Keratinocyte (primary cell): ENCODE measurements around the gene SLC6A17. TPM values are rescaled to one million over a fixed set of nuclear protein-coding genes. Genes with fewer than 3 reads are reported as not detected.

ENCODE experiments used
- DNase-seq: peaks from one replicate; pipeline ENCODE4 v3.0.0-alpha.2; 2011; ENCODE audit warnings: low read depth, missing footprints, low spot score
- FAIRE-seq: peaks from 2 replicates; lab custom pipeline; 2011; peaks lifted over from hg19 to GRCh38; lab: Jason Lieb, UNC
- H2AFZ ChIP-seq: 2 replicates; pipeline ENCODE4 v1.6.0; 2012; ENCODE audit warnings: low read length, control low read depth, inconsistent platforms; ENCODE audit not compliant: control insufficient read depth
- H3K27ac ChIP-seq: 2 replicates; pipeline ENCODE4 v1.5.1; 2011; ENCODE audit warnings: low read length; ENCODE audit not compliant: control insufficient read depth, insufficient read depth
- H3K27me3 ChIP-seq: 3 replicates; pipeline ENCODE4 v1.6.0; 2011; ENCODE audit warnings: low read length; ENCODE audit not compliant: control insufficient read depth, insufficient read depth; ENCODE audit errors: extremely low read depth
- H3K36me3 ChIP-seq, 2 experiments: 2 replicates in 1 of 2; 3 replicates in 1 of 2; pipeline ENCODE4 v1.5.1; 2011; ENCODE audit warnings: low read length in 2 of 2, mild to moderate bottlenecking in 1 of 2; ENCODE audit not compliant: control insufficient read depth in 2 of 2, insufficient read depth in 2 of 2; ENCODE audit errors: extremely low read depth in 1 of 2
- H3K4me1 ChIP-seq: 3 replicates; pipeline ENCODE4 v1.5.1; 2011; ENCODE audit warnings: low read length; ENCODE audit not compliant: control insufficient read depth, insufficient read depth; ENCODE audit errors: extremely low read depth
- H3K4me2 ChIP-seq: 3 replicates; pipeline ENCODE4 v1.6.0; 2011; ENCODE audit warnings: low read depth, low read length; ENCODE audit not compliant: control insufficient read depth, insufficient read depth; ENCODE audit errors: extremely low read depth
- H3K4me3 ChIP-seq, 3 experiments: fragments of 200-600 bp in 1 of 3; sonication (generic) in 1 of 3; 2 replicates in 2 of 3; 3 replicates in 1 of 3; pipeline ENCODE4 v1.5.1; 2011 to 2016; ENCODE audit warnings: low read length in 3 of 3, mild to moderate bottlenecking in 3 of 3, control low read depth in 2 of 3, inconsistent platforms in 1 of 3, low read depth in 1 of 3, mixed read lengths in 1 of 3, mixed run types in 1 of 3, moderate library complexity in 1 of 3; ENCODE audit not compliant: control insufficient read depth in 2 of 3, insufficient read depth in 2 of 3; ENCODE audit errors: extremely low read depth in 1 of 3
- H3K79me2 ChIP-seq: 2 replicates; pipeline ENCODE4 v1.6.0; 2012; ENCODE audit warnings: low read length; ENCODE audit not compliant: control insufficient read depth, insufficient read depth
- H3K9ac ChIP-seq: 3 replicates; pipeline ENCODE4 v1.6.0; 2011; ENCODE audit warnings: low read length; ENCODE audit not compliant: control insufficient read depth, insufficient read depth; ENCODE audit errors: extremely low read depth
- H3K9me1 ChIP-seq: 3 replicates; pipeline ENCODE4 v1.6.0; 2011; ENCODE audit warnings: low read length; ENCODE audit not compliant: control insufficient read depth, insufficient read depth; ENCODE audit errors: extremely low read depth
- H3K9me3 ChIP-seq: 2 replicates; pipeline ENCODE4 v1.5.1; 2012; ENCODE audit warnings: low read depth, low read length; ENCODE audit not compliant: control insufficient read depth
- H4K20me1 ChIP-seq: 3 replicates; pipeline ENCODE4 v1.6.0; 2011; ENCODE audit warnings: low read length; ENCODE audit not compliant: control insufficient read depth, insufficient read depth; ENCODE audit errors: extremely low read depth
- EZH2 ChIP-seq: IDR thresholded peaks from one replicate; pipeline ENCODE4 v1.6.1; 2012; ENCODE audit warnings: inconsistent platforms, mild to moderate bottlenecking, low read length, moderate library complexity
- dilution Hi-C: fragments of 300-500 bp; cut with MboI; formaldehyde crosslinking; loops from one replicate; pipeline ENCODE4 v1.7.0; 2020; ENCODE audit warnings: low sequenced_read_pairs; ENCODE audit not compliant: extremely low pct_ligation_motif_present
- polyA plus RNA-seq, 5 experiments: library from polyadenylated mRNA; depleted of rRNA in 3 of 5; stranded (reverse) in 3 of 5; stranded (forward) in 1 of 5; unstranded in 1 of 5; fragments of >200 nt; gene quantifications; 1 replicate in 1 of 5; 2 replicates in 3 of 5; 3 replicates in 1 of 5; pipeline versions ENCODE4 v1.2.1 to v1.2.3, GENCODE V29; 2011 to 2012; ENCODE audit warnings: missing spikeins in 2 of 5, low read depth in 1 of 5, low replicate concordance in 1 of 5
- TF ChIP-seq, protein P1 (sequence below), 3 experiments: IDR thresholded peaks in 1 of 3; conservative IDR thresholded peaks in 1 of 3; optimal IDR thresholded peaks in 1 of 3; 2 replicates in 2 of 3; 3 replicates in 1 of 3; pipeline versions ENCODE3 to v1.5.1; 2011; ENCODE audit warnings: low read length in 3 of 3, mild to moderate bottlenecking in 3 of 3, moderate library complexity in 2 of 3, control low read depth in 1 of 3, inconsistent platforms in 1 of 3; ENCODE audit not compliant: insufficient read depth in 2 of 3; ENCODE audit errors: extremely low read depth in 1 of 3

Gene SLC6A17
- polyA plus RNA-seq, 1 donor (not counting 4 experiments of a cell fraction or from before 2014, with no cell fraction given) = 0.25 TPM

DNA sequence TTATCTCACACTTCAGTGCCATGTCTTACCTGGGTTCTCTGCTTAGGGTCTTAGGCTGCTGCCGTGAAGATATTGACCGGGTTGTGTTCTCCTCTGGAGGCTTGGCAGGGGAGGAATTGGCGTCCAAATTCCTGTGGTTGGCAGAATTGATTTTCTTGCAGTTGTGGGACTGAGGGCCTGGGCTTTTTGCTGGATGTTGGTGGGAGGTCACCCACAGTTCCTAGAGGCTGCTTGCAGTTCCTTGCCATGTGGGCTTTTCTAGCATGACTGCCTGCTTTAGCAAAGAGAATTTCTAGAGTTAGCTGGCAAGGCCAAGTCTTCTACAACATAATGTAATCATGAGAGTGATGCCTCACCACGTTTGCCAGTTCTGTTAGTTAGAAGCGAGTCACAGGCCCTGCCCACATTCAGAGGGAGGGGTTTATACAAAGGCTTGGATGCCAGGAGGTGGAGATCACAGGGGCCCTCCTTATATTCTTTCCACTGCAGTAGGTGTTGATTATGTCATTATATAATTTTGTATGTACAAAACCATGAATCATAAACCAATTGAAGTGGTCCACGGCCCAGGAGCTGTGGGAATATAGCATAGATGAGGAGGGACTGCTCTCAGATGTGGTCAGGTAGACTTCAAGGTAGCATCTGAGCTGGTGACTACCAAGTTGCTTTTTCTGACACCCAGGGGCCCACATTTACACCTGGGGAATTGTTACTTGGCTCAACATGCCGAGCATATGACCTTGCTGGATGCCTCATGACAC, 31.5 kb upstream of the SLC6A17 start:
- Histone ChIP-seq H3K9me3 (no peaks in the 10 kb centered on the region), H3K4me1 (no peaks in the 10 kb centered on the region), H3K9ac (no peak overlapping the region), H3K27me3 (peaks cover 11% of the 10 kb centered on the region), H3K9me1 (no peaks in the 10 kb centered on the region), H3K79me2 (no peaks in the 10 kb centered on the region), H4K20me1 (no peaks in the 10 kb centered on the region), H3K4me2 (no peak overlapping the region), H3K4me3 (no peak overlapping the region), H3K27ac (no peak overlapping the region), H2AFZ (no peak overlapping the region), H3K36me3 (no peaks in the 10 kb centered on the region)
- dilution Hi-C loops = no loop called here
- FAIRE-seq (no peak), DNase-seq (no peak)
- TF ChIP-seq, protein P1, sequence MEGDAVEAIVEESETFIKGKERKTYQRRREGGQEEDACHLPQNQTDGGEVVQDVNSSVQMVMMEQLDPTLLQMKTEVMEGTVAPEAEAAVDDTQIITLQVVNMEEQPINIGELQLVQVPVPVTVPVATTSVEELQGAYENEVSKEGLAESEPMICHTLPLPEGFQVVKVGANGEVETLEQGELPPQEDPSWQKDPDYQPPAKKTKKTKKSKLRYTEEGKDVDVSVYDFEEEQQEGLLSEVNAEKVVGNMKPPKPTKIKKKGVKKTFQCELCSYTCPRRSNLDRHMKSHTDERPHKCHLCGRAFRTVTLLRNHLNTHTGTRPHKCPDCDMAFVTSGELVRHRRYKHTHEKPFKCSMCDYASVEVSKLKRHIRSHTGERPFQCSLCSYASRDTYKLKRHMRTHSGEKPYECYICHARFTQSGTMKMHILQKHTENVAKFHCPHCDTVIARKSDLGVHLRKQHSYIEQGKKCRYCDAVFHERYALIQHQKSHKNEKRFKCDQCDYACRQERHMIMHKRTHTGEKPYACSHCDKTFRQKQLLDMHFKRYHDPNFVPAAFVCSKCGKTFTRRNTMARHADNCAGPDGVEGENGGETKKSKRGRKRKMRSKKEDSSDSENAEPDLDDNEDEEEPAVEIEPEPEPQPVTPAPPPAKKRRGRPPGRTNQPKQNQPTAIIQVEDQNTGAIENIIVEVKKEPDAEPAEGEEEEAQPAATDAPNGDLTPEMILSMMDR (optimal IDR thresholded peaks at IDR 0.05 in 1 of 3, IDR thresholded peaks at IDR 0.05 in 1 of 3, conservative IDR thresholded peaks at IDR 0.05 in 1 of 3; ENCODE audit: extremely low read depth in 1 of 3, insufficient read depth in 2 of 3, low read length in 3 of 3) = no peak
- no peak for TF ChIP-seq EZH2

DNA sequence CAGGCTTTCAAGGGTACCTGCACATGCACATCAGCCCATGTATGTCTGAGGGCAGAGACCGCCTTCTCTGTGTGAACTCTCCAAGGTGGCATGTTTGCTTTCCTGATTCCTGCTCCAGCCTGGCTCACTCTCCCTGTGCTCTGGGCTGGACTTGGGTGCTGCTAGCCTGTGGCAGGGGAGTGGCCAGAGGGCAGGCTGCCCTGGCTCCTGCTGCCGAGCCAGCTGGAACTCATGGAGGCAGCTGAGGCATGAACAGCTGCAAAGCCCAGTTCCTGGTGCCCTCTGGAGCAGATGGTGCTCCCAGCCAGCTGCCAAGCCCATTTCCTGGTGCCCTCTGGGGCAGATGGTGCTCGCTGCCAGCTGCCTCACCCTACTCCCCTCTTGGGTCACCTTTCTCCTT, 30.5 kb upstream of the SLC6A17 start:
- H3K4me1 ChIP-seq = no peaks in the 10 kb centered on the region
- FAIRE-seq = no peak

More for the DNA sequence above, 30.5 kb upstream of the SLC6A17 start:
- TF ChIP-seq, protein P1 (optimal IDR thresholded peaks at IDR 0.05 in 1 of 3, IDR thresholded peaks at IDR 0.05 in 1 of 3, conservative IDR thresholded peaks at IDR 0.05 in 1 of 3; ENCODE audit: extremely low read depth in 1 of 3, insufficient read depth in 2 of 3, low read length in 3 of 3) = no peak
- TF ChIP-seq EZH2 = no peak
- H3K36me3 ChIP-seq = no peaks in the 10 kb centered on the region
- no peaks in the 10 kb centered on the region for H3K79me2 ChIP-seq
- no peak overlapping the region for H2AFZ ChIP-seq
- no peak overlapping the region for H3K27ac ChIP-seq
- H3K9ac ChIP-seq = no peak overlapping the region
- H3K9me1 ChIP-seq = no peaks in the 10 kb centered on the region
- DNase-seq = no peak
- no peak overlapping the region for H3K4me2 ChIP-seq
- dilution Hi-C loops = no loop called here
- peaks cover 3% of the 10 kb centered on the region for H3K27me3 ChIP-seq
- H4K20me1 ChIP-seq = no peaks in the 10 kb centered on the region
- H3K4me3 ChIP-seq = no peak overlapping the region
- H3K9me3 ChIP-seq = no peaks in the 10 kb centered on the region
